Panc1 (cell line): ENCODE measurements around the gene LDB2. TPM values are rescaled to one million over a fixed set of nuclear protein-coding genes. Genes with fewer than 3 reads are reported as not detected.

Experiments
- ATAC-seq: fragments of 200-7000 bp; cut with Tn5 transposase; 2 replicates; pipeline ENCODE4 v1.9.1; 2020; ENCODE audit warnings: mild to moderate bottlenecking, moderate library complexity
- BruUV-seq: library from RNA; stranded (reverse); fragments of 400-500 nt; replicated peaks from 2 replicates; lab custom pipeline; 2021; lab: Mats Ljungman, UMichigan
- CTCF ChIA-PET: fragments of 300-600 bp; sonication (Branson Sonifier 250); formaldehyde crosslinking; loops from one replicate; lab custom pipeline; 2022; ENCODE audit warnings: antibody characterized with exemption; lab: Charles Lee
- POLR2A ChIA-PET: fragments of 300-600 bp; sonication (Branson Sonifier 250); formaldehyde crosslinking; loops from one replicate; lab custom pipeline; 2022; ENCODE audit warnings: antibody characterized with exemption; lab: Charles Lee
- DNase-seq: peaks from one replicate; pipeline ENCODE4 v3.0.0-alpha.2; 2010; ENCODE audit warnings: low read depth, low spot score
- H3K27ac ChIP-seq: 2 replicates; pipeline ENCODE4 v1.5.1; 2011; ENCODE audit warnings: mild to moderate bottlenecking, low read length, inconsistent platforms
- H3K27me3 ChIP-seq: fragments of 200-500 bp; sonication (Bioruptor generic); 2 replicates; pipeline ENCODE4 v1.6.0; 2014; ENCODE audit warnings: low read length, inconsistent platforms; ENCODE audit not compliant: control insufficient read depth, insufficient read depth
- H3K36me3 ChIP-seq: fragments of 200-500 bp; sonication (Bioruptor generic); 2 replicates; pipeline ENCODE4 v1.5.1; 2014; ENCODE audit warnings: inconsistent platforms, mild to moderate bottlenecking, low read length, moderate library complexity; ENCODE audit not compliant: control insufficient read depth, insufficient read depth
- H3K4me1 ChIP-seq: 2 replicates; pipeline ENCODE4 v1.5.1; 2011; ENCODE audit warnings: inconsistent platforms, mild to moderate bottlenecking, low read length, moderate library complexity; ENCODE audit not compliant: control insufficient read depth, insufficient read depth
- H3K4me3 ChIP-seq, 2 experiments: 2 replicates each; pipeline ENCODE4 v1.5.1; 2011 to 2012; ENCODE audit warnings: low read depth in 2 of 2, low read length in 2 of 2, mild to moderate bottlenecking in 2 of 2, inconsistent platforms in 1 of 2, moderate library complexity in 1 of 2
- H3K9me3 ChIP-seq: fragments of 200-500 bp; sonication (Bioruptor generic); 2 replicates; pipeline ENCODE4 v1.5.1; 2014; ENCODE audit warnings: low read depth, mild to moderate bottlenecking, inconsistent platforms, low read length, moderate library complexity; ENCODE audit not compliant: control insufficient read depth, insufficient read depth
- POLR2AphosphoS5 ChIP-seq: IDR thresholded peaks from 2 replicates; pipeline ENCODE4 v1.6.1; 2012; ENCODE audit warnings: mild to moderate bottlenecking, low read depth, low read length, moderate library complexity
- SIN3A ChIP-seq: IDR thresholded peaks from 2 replicates; pipeline ENCODE4 v1.6.1; 2012; ENCODE audit warnings: low read depth, mild to moderate bottlenecking, low read length, moderate library complexity, borderline replicate concordance; ENCODE audit not compliant: insufficient read depth
- TCF7L2 ChIP-seq: IDR thresholded peaks from 2 replicates; pipeline ENCODE4 v1.6.1; 2011; ENCODE audit warnings: mild to moderate bottlenecking, low read depth, low read length, inconsistent platforms
- in situ Hi-C: cut with HindIII; loops from 2 replicates; pipeline ENCODE4 v1.10.0; 2016; ENCODE audit warnings: low sequenced_read_pairs, low pct_unique_long_range_greater_than_20kb
- intact Hi-C: fragments of 100-400 bp; cut with micrococcal nuclease; formaldehyde crosslinking; loops from one replicate; pipeline ENCODE4 v1.10.0; 2022; ENCODE audit not compliant: unreplicated experiment
- total RNA-seq: library from RNA; stranded (reverse); gene quantifications from one replicate; pipeline ENCODE4 v1.2.1, GENCODE V29; 2021; ENCODE audit not compliant: unreplicated experiment
- TF ChIP-seq, protein P1 (sequence below): fragments of 450-650 bp; IDR thresholded peaks from 2 replicates; pipeline ENCODE4 v1.5.1; 2017; ENCODE audit warnings: mild to moderate bottlenecking
- TF ChIP-seq, protein P2 (sequence below), 2 experiments: IDR thresholded peaks; 2 replicates each; pipeline ENCODE4 v1.6.1; 2011 to 2012; ENCODE audit warnings: low read depth in 2 of 2, control low read depth in 1 of 2, low read length in 1 of 2, mild to moderate bottlenecking in 1 of 2, moderate library complexity in 1 of 2; ENCODE audit not compliant: insufficient read depth in 1 of 2

LDB2 gene
- total RNA-seq, 1 experiment from 2014 or later: not detected

- ATAC-seq: no peak
- Histone ChIP-seq H3K27me3 (no peaks in the 10 kb centered on the region), H3K4me3 (no peak overlapping the region), H3K36me3 (no peaks in the 10 kb centered on the region), H3K9me3 (no peaks in the 10 kb centered on the region), H3K27ac (no peak overlapping the region), H3K4me1 (no peaks in the 10 kb centered on the region)
- BruUV-seq: no TSS peak
- in situ Hi-C loops: no loop called here
- CTCF ChIA-PET: no interaction called here
- intact Hi-C loops: no loop called here
- no peak for DNase-seq
- TF ChIP-seq TCF7L2 (no peak), SIN3A (no peak), POLR2AphosphoS5 (no peak)
- TF ChIP-seq, protein P1, sequence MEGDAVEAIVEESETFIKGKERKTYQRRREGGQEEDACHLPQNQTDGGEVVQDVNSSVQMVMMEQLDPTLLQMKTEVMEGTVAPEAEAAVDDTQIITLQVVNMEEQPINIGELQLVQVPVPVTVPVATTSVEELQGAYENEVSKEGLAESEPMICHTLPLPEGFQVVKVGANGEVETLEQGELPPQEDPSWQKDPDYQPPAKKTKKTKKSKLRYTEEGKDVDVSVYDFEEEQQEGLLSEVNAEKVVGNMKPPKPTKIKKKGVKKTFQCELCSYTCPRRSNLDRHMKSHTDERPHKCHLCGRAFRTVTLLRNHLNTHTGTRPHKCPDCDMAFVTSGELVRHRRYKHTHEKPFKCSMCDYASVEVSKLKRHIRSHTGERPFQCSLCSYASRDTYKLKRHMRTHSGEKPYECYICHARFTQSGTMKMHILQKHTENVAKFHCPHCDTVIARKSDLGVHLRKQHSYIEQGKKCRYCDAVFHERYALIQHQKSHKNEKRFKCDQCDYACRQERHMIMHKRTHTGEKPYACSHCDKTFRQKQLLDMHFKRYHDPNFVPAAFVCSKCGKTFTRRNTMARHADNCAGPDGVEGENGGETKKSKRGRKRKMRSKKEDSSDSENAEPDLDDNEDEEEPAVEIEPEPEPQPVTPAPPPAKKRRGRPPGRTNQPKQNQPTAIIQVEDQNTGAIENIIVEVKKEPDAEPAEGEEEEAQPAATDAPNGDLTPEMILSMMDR: no peak
- TF ChIP-seq, protein P2, sequence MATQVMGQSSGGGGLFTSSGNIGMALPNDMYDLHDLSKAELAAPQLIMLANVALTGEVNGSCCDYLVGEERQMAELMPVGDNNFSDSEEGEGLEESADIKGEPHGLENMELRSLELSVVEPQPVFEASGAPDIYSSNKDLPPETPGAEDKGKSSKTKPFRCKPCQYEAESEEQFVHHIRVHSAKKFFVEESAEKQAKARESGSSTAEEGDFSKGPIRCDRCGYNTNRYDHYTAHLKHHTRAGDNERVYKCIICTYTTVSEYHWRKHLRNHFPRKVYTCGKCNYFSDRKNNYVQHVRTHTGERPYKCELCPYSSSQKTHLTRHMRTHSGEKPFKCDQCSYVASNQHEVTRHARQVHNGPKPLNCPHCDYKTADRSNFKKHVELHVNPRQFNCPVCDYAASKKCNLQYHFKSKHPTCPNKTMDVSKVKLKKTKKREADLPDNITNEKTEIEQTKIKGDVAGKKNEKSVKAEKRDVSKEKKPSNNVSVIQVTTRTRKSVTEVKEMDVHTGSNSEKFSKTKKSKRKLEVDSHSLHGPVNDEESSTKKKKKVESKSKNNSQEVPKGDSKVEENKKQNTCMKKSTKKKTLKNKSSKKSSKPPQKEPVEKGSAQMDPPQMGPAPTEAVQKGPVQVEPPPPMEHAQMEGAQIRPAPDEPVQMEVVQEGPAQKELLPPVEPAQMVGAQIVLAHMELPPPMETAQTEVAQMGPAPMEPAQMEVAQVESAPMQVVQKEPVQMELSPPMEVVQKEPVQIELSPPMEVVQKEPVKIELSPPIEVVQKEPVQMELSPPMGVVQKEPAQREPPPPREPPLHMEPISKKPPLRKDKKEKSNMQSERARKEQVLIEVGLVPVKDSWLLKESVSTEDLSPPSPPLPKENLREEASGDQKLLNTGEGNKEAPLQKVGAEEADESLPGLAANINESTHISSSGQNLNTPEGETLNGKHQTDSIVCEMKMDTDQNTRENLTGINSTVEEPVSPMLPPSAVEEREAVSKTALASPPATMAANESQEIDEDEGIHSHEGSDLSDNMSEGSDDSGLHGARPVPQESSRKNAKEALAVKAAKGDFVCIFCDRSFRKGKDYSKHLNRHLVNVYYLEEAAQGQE (IDR thresholded peaks at IDR 0.05; ENCODE audit: insufficient read depth in 1 of 2, low read depth in 2 of 2, low read length in 1 of 2): no peak
- POLR2A ChIA-PET: no interaction called here
Observed at GRCh38 chr4:16686195-16686594, 212.2 kb downstream of the LDB2 start.

- Histone ChIP-seq H3K4me1 (no peaks in the 10 kb centered on the region), H3K9me3 (no peaks in the 10 kb centered on the region), H3K4me3 (no peak overlapping the region), H3K36me3 (no peaks in the 10 kb centered on the region), H3K27me3 (no peaks in the 10 kb centered on the region), H3K27ac (no peak overlapping the region)
- no peak for TF ChIP-seq POLR2AphosphoS5
- TF ChIP-seq, protein P1: no peak
- TF ChIP-seq, protein P2 (IDR thresholded peaks at IDR 0.05; ENCODE audit: insufficient read depth in 1 of 2, low read depth in 2 of 2, low read length in 1 of 2): no peak
- no TSS peak for BruUV-seq
- in situ Hi-C loops: no loop called here
- POLR2A ChIA-PET: no interaction called here
- intact Hi-C loops: no loop called here
- CTCF ChIA-PET: no interaction called here
- DNase-seq: no peak
- ATAC-seq: no peak
Observed at GRCh38 chr4:16685536-16685935, 212.9 kb downstream of the LDB2 start.
